Activated CD8-positive, alpha-beta memory T cell treated with anti-CD3 and anti-CD28 coated beads, Interleukin-2, amount 10 ng/mL, durations not matched to agents 7 days and 5 days (primary cell): Measurements from ENCODE around the gene OPCML. TPM values are rescaled to one million over a fixed set of nuclear protein-coding genes. Genes with fewer than 3 reads are reported as not detected.

Experiments
- ATAC-seq: fragments of 150-1000 bp; cut with Tn5 transposase; one replicate; pipeline ENCODE4 v1.10.0; 2021; ENCODE audit warnings: moderate library complexity
- CTCF ChIA-PET: fragments of 350-600 bp; sonication (Branson Sonifier 250); formaldehyde crosslinking; loops from one replicate; lab custom pipeline; 2021; ENCODE audit warnings: antibody characterized with exemption; lab: Charles Lee
- DNase-seq: peaks from one replicate; pipeline ENCODE4 v3.0.0-alpha.2; 2020
- H3K27ac Mint-ChIP-seq: one replicate; pipeline ENCODE4 v1.8.0; 2021; ENCODE audit warnings: mild to moderate bottlenecking, mixed read lengths
- H3K27me3 Mint-ChIP-seq: one replicate; pipeline ENCODE4 v1.8.0; 2021; ENCODE audit warnings: mixed read lengths
- H3K36me3 Mint-ChIP-seq: one replicate; pipeline ENCODE4 v1.8.0; 2021; ENCODE audit warnings: mild to moderate bottlenecking, mixed read lengths
- H3K4me1 Mint-ChIP-seq: one replicate; pipeline ENCODE4 v1.8.0; 2021; ENCODE audit warnings: mixed read lengths
- H3K4me3 Mint-ChIP-seq: one replicate; pipeline ENCODE4 v1.8.0; 2021; ENCODE audit warnings: mild to moderate bottlenecking, moderate library complexity, mixed read lengths
- H3K9me3 Mint-ChIP-seq: one replicate; pipeline ENCODE4 v1.8.0; 2022; ENCODE audit warnings: low read depth, mixed read lengths
- total RNA-seq, 2 experiments: library from RNA; stranded (reverse); gene quantifications; one replicate each; pipeline ENCODE4 v1.2.3, GENCODE V29; 2021

The OPCML gene
- total RNA-seq, 2 experiments from 2014 or later: not detected

DNA sequence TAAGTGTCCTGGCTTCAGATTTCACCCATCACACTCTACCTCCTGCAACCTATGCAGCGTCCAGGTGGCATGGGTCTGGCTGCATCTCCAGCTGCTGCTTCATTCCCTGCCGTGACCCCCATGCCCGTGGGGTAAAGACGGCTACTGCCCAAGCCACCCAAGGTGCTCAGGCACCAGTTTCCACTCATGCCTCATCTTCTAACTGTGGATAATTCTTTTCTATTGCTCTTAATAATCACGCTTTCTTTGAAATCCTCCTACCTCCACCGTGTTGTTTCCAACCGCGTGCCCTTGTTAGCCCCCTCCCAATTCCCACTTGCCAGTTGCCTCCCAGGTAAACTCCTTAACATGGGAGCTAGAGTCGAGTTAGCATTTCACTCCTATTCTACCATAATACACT is 738.5 kb downstream of the OPCML start:
- DNase-seq: no peak
- Mint-ChIP-seq H3K4me1 (no peaks in the 10 kb centered on the region), H3K4me3 (no peak overlapping the region), H3K9me3 (no peaks in the 10 kb centered on the region), H3K27me3 (no peaks in the 10 kb centered on the region), H3K27ac (no peak overlapping the region), H3K36me3 (no peaks in the 10 kb centered on the region)
- no peak for ATAC-seq
- CTCF ChIA-PET: no interaction called here

DNA sequence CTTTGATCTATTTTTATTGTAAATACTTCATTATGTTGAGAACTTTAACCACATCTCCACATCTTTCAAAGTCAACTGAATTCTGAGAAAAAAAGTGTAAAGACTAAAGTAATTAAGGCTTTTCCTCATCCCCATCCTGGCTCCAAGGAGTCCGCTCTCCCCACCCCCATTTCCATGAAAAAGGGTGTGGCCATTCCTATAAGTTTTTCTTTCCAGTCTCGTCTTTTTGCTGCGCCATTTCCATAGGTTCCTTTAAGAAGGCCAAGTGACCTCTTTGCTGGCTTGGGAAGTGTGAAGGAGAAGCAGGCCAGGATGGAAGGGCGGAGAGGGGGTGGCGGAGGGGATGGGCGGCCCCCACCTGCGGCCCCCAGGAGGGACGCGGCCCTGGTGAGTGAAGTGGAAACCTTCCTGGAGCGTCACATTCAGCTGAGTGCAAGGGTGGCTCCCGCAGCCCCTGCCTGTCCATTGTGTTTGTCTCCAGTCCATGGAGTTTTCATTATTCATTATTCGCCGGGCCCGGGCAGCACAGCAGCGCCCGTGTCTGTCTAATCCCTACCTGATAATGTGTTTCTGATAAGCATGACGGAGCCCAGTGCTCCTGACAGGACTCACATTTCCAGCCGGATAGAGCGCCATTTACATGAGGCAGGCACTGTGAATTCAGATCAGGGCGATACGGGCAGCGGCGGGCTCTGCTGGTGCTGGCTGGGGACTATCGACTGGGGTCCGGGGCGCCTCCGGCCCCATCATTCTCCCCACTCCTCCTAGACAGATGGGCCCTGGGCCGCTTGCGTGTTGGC is 739.8 kb downstream of the OPCML start:
- CTCF ChIA-PET: no interaction called here
- H3K27ac Mint-ChIP-seq: no peak overlapping the region
- H3K9me3 Mint-ChIP-seq: no peaks in the 10 kb centered on the region
- no peak for ATAC-seq
- no peak overlapping the region for H3K4me3 Mint-ChIP-seq
- H3K4me1 Mint-ChIP-seq: no peaks in the 10 kb centered on the region
- no peaks in the 10 kb centered on the region for H3K27me3 Mint-ChIP-seq
- DNase-seq: no peak
- H3K36me3 Mint-ChIP-seq: no peaks in the 10 kb centered on the region

DNA sequence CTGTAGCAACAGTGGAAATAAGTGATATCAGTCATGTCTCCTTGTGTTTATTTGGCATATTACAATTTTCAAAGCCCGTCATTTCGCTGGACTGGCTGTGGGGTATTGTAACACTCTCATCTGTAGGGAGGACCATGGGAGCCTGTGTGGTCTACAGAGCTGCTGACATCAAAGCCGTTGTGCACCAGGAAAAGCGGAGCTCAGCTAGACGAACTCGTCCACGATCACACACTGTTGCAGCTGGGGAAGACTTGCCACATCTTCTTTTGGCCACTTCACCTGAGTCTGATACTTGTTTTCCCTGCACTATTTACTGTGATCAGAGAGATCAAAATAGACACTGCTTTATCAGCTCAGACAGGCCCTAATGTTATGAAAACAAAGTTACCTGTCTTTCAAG is 741.3 kb downstream of the OPCML start:
- H3K4me1 Mint-ChIP-seq: no peaks in the 10 kb centered on the region
- ATAC-seq: no peak
- H3K36me3 Mint-ChIP-seq: no peaks in the 10 kb centered on the region
- H3K27me3 Mint-ChIP-seq: no peaks in the 10 kb centered on the region
- no peak for DNase-seq
- H3K27ac Mint-ChIP-seq: no peak overlapping the region
- CTCF ChIA-PET: no interaction called here
- H3K4me3 Mint-ChIP-seq: no peak overlapping the region
- no peaks in the 10 kb centered on the region for H3K9me3 Mint-ChIP-seq

- H3K4me3 Mint-ChIP-seq: no peak overlapping the region
- H3K9me3 Mint-ChIP-seq: no peaks in the 10 kb centered on the region
- DNase-seq: no peak
- no peak for ATAC-seq
- no peaks in the 10 kb centered on the region for H3K4me1 Mint-ChIP-seq
- CTCF ChIA-PET: no interaction called here
- no peaks in the 10 kb centered on the region for H3K27me3 Mint-ChIP-seq
- no peak overlapping the region for H3K27ac Mint-ChIP-seq
- no peaks in the 10 kb centered on the region for H3K36me3 Mint-ChIP-seq
Observed at GRCh38 chr11:132790466-132790865, 741.8 kb downstream of the OPCML start.

DNA sequence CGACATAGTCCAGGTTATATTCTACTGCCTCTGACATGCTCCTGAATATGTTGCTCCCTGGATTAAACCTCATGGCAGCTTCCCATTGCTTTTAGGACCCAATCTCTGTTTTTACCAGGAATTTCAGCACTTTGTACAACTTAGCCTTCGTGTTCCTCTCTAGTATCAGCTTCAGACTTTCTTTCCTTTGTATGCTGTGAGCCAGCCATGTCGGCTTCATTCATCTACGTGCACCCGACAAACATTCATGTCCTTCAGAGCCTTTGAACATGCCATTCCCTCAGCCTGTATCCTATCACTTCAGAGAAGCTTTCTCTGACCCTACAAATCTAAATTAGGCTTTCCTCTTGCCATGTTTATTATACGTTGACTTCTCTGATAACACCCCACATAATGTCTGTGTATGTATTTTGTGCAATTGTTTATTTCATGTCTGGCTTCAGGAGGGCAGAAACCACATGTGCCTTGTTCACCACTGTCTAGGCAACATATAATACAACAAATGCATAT is 743.4 kb downstream of the OPCML start:
- DNase-seq: no peak
- H3K27ac Mint-ChIP-seq: no peak overlapping the region
- CTCF ChIA-PET: no interaction called here
- no peak for ATAC-seq
- H3K27me3 Mint-ChIP-seq: no peaks in the 10 kb centered on the region
- H3K4me3 Mint-ChIP-seq: no peak overlapping the region
- no peaks in the 10 kb centered on the region for H3K36me3 Mint-ChIP-seq
- no peaks in the 10 kb centered on the region for H3K4me1 Mint-ChIP-seq
- no peaks in the 10 kb centered on the region for H3K9me3 Mint-ChIP-seq

DNA sequence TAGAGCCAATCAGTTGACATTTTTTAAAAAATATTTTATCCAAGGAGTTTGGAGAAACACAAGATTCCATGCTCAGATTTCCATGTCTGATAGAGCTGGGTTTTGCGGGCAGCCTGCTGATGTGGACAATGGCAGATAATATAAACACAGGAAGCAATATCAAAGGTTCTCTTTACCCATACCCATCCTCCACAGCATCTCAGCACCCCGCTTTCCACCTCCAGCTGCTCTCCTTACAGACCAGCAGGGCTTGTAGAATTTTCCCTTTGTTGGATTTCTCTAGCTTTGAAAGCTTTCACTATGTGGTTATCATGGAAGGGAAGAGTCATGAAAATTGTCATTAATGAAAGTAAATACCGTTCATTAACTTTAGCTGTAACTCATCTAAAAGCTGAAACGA is 746.4 kb downstream of the OPCML start:
- no peaks in the 10 kb centered on the region for H3K4me1 Mint-ChIP-seq
- H3K36me3 Mint-ChIP-seq: no peaks in the 10 kb centered on the region
- no peaks in the 10 kb centered on the region for H3K9me3 Mint-ChIP-seq
- H3K27ac Mint-ChIP-seq: no peak overlapping the region
- CTCF ChIA-PET: no interaction called here
- no peaks in the 10 kb centered on the region for H3K27me3 Mint-ChIP-seq
- DNase-seq (no peak), ATAC-seq (no peak)
- no peak overlapping the region for H3K4me3 Mint-ChIP-seq

DNA sequence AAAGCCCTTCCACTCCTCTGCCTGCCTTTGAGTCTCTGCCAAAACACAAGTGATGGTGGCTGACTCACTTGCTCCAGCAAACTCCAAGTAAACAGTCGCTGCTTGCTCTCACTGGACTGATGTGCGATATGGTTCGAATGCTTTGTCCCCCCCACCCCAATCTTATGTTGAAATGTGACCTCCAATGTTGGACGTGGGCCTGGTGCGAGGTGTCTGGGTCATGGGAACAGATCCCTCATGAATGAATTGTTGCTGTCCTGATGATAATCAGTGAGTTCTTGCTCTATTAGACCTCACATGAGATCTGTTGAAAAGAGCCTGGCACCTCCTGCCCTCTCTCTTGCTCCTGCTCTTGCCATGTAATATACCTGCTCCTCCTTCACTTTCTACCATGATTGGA is 747.9 kb downstream of the OPCML start:
- H3K36me3 Mint-ChIP-seq: no peaks in the 10 kb centered on the region
- ATAC-seq (no peak), DNase-seq (no peak)
- no peaks in the 10 kb centered on the region for H3K4me1 Mint-ChIP-seq
- H3K27me3 Mint-ChIP-seq: no peaks in the 10 kb centered on the region
- H3K27ac Mint-ChIP-seq: no peak overlapping the region
- CTCF ChIA-PET: no interaction called here
- H3K9me3 Mint-ChIP-seq: no peaks in the 10 kb centered on the region
- H3K4me3 Mint-ChIP-seq: no peak overlapping the region

DNA sequence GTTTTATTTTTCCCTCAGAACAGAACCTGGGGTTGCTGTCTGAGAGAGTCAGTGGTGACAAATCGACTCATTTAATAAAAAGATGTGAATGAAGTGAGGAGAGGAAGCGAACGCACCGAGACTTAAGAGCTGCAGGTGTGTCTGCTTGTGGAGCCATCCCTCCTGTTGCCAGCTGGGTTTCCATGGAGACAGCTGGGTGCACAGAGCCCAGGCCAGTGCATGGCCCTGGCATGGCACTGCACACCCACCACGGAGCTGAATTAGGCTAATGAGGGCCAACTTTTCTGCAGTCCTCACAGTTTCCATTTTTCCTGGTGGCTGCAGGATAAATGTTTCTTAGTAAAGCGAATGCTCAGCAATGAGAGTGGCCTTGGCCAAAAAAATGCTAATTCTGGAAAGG is 750.2 kb downstream of the OPCML start:
- no peaks in the 10 kb centered on the region for H3K9me3 Mint-ChIP-seq
- no peaks in the 10 kb centered on the region for H3K36me3 Mint-ChIP-seq
- peaks cover 1% of the 10 kb centered on the region for H3K4me1 Mint-ChIP-seq
- DNase-seq (no peak), ATAC-seq (no peak)
- no peaks in the 10 kb centered on the region for H3K27me3 Mint-ChIP-seq
- no peak overlapping the region for H3K27ac Mint-ChIP-seq
- CTCF ChIA-PET: no interaction called here
- no peak overlapping the region for H3K4me3 Mint-ChIP-seq

DNA sequence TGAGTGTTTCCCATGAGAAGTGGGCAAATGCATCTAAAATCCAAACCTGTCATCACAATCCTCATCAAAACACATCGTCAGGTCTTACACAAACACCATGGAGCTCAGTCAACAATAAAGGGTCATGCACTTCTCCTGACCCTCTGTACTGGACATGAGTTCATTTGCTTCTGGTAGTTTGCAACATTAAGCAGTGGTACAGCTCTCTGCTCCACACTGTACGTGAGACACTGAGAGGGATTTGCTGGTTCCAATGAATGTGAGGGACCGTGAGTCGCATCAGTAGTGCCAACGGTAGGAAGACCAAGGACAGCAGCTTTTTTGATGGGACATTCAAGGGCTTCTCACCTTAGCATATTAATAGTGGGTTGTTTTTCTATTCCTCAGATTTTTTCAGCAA is 752.3 kb downstream of the OPCML start:
- Mint-ChIP-seq H3K27me3 (no peaks in the 10 kb centered on the region), H3K9me3 (no peaks in the 10 kb centered on the region), H3K27ac (no peak overlapping the region), H3K4me1 (peaks cover 12% of the 10 kb centered on the region), H3K36me3 (no peaks in the 10 kb centered on the region), H3K4me3 (no peak overlapping the region)
- DNase-seq (no peak), ATAC-seq (no peak)
- CTCF ChIA-PET: no interaction called here

GRCh38 chr11:132779497-132779896 is 752.8 kb downstream of the OPCML start:
- CTCF ChIA-PET: interaction anchor here (0.7 kb wide), 1 partner anchor 58 kb away, joined by 3 read pairs; no protein-coding TSS in a partner anchor
- H3K36me3 Mint-ChIP-seq: no peaks in the 10 kb centered on the region
- H3K4me3 Mint-ChIP-seq: no peak overlapping the region
- H3K4me1 Mint-ChIP-seq: peaks cover 12% of the 10 kb centered on the region
- ATAC-seq: no peak
- DNase-seq: no peak
- no peaks in the 10 kb centered on the region for H3K9me3 Mint-ChIP-seq
- no peaks in the 10 kb centered on the region for H3K27me3 Mint-ChIP-seq
- no peak overlapping the region for H3K27ac Mint-ChIP-seq

- Mint-ChIP-seq H3K4me1 (peaks cover 18% of the 10 kb centered on the region), H3K9me3 (no peaks in the 10 kb centered on the region), H3K27ac (no peak overlapping the region)
Observed at GRCh38 chr11:132777067-132777975, 755.0 kb downstream of the OPCML start.

DNA sequence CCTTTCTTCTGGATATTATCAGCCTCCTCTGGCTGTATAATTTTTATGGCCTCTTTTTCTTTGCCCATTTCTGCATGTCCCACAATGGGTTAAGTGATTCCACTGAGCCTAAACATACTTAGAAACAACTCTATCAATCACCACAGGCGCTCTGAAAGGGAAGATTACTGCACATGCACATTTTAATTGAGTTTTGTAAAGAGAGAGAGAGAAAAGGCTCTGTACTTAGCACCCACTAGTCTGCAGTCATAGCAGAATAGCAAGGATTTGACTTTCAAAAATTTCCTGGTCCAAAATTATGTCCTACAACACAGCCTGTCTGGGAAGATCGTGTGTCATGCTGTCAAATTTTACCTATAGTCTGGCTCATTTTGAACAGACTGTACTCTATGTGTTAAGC is 758.5 kb downstream of the OPCML start:
- CTCF ChIA-PET: no interaction called here
- Mint-ChIP-seq H3K36me3 (no peaks in the 10 kb centered on the region), H3K27ac (no peak overlapping the region), H3K9me3 (peaks cover 2% of the 10 kb centered on the region), H3K27me3 (peaks cover 2% of the 10 kb centered on the region), H3K4me3 (no peak overlapping the region), H3K4me1 (peaks cover 18% of the 10 kb centered on the region)
- no peak for ATAC-seq
- DNase-seq: no peak

More at GRCh38 chr11:132777067-132777975, 755.0 kb downstream of the OPCML start:
- H3K27me3 Mint-ChIP-seq: no peaks in the 10 kb centered on the region
- no peak overlapping the region for H3K4me3 Mint-ChIP-seq
- DNase-seq (no peak), ATAC-seq (peak; percentile 49)
- CTCF ChIA-PET: no interaction called here
- no peaks in the 10 kb centered on the region for H3K36me3 Mint-ChIP-seq

GRCh38 chr11:132772703-132773545 is 759.4 kb downstream of the OPCML start:
- Mint-ChIP-seq H3K9me3 (peaks cover 2% of the 10 kb centered on the region), H3K27ac (no peak overlapping the region), H3K4me1 (peaks cover 18% of the 10 kb centered on the region), H3K4me3 (no peak overlapping the region), H3K36me3 (no peaks in the 10 kb centered on the region), H3K27me3 (peaks cover 4% of the 10 kb centered on the region)
- DNase-seq (no peak), ATAC-seq (no peak)
- CTCF ChIA-PET: no interaction called here
